H1 (cell line): Measurements from ENCODE around the gene CTXN1. TPM values are rescaled to one million over a fixed set of nuclear protein-coding genes. Genes with fewer than 3 reads are reported as not detected.

ENCODE experiments used
- CTCF ChIA-PET: fragments of 300-600 bp; sonication (Branson Sonifier 250); formaldehyde crosslinking; loops from one replicate; lab custom pipeline; 2021; ENCODE audit not compliant: partially characterized antibody; lab: Charles Lee
- POLR2A ChIA-PET: fragments of 300-600 bp; sonication (Branson Sonifier 250); formaldehyde crosslinking; loops from one replicate; lab custom pipeline; 2021; ENCODE audit warnings: inconsistent platforms; ENCODE audit not compliant: partially characterized antibody; lab: Charles Lee
- DNase-seq, 2 experiments: peaks; one replicate each; pipeline versions ENCODE4 v3.0.0 to v3.0.0-alpha.2; 2010 to 2022; ENCODE audit warnings: low spot score in 2 of 2, low read depth in 1 of 2, mixed read lengths in 1 of 2
- FAIRE-seq: peaks from 2 replicates; lab custom pipeline; 2011; peaks lifted over from hg19 to GRCh38; lab: Jason Lieb, UNC
- H2AFZ ChIP-seq: 2 replicates; pipeline ENCODE4 v1.8.1; 2012; ENCODE audit warnings: low read length, inconsistent platforms
- H2AK5ac ChIP-seq: 2 replicates; pipeline ENCODE4 v1.6.1; 2013; ENCODE audit warnings: low read depth, low read length
- H2BK120ac ChIP-seq: replicated peaks from 2 replicates; pipeline ENCODE3; 2013; ENCODE audit warnings: low read depth, low read length, inconsistent platforms
- H2BK12ac ChIP-seq: 2 replicates; pipeline ENCODE4 v1.6.1; 2013; ENCODE audit warnings: low read depth, low read length
- H2BK15ac ChIP-seq: 2 replicates; pipeline ENCODE4 v1.6.1; 2013; ENCODE audit warnings: low read length
- H2BK20ac ChIP-seq: 2 replicates; pipeline ENCODE4 v1.6.1; 2013; ENCODE audit warnings: low read length
- H2BK5ac ChIP-seq: 2 replicates; pipeline ENCODE4 v1.6.1; 2013; ENCODE audit warnings: low read depth, low read length
- H3K14ac ChIP-seq: 2 replicates; pipeline ENCODE4 v1.6.1; 2013; ENCODE audit warnings: inconsistent platforms; ENCODE audit not compliant: insufficient read length
- H3K18ac ChIP-seq: 2 replicates; pipeline ENCODE4 v1.6.1; 2013; ENCODE audit warnings: low read length; ENCODE audit errors: extremely low read depth
- H3K23ac ChIP-seq: 2 replicates; pipeline ENCODE4 v1.6.1; 2013; ENCODE audit warnings: inconsistent platforms; ENCODE audit not compliant: insufficient read length
- H3K23me2 ChIP-seq: 2 replicates; pipeline ENCODE4 v1.6.1; 2013; ENCODE audit warnings: low read depth, low read length
- H3K27ac ChIP-seq: 2 replicates; pipeline ENCODE4 v1.6.1; 2011; ENCODE audit warnings: low read depth, low read length, inconsistent platforms
- H3K27me3 ChIP-seq, 4 experiments: replicated peaks in 1 of 4; 1 replicate in 1 of 4; 2 replicates in 3 of 4; pipeline versions ENCODE4 v1.6.1 to v1.8.1; 2011 to 2013; ENCODE audit warnings: low read length in 3 of 4, mild to moderate bottlenecking in 3 of 4, inconsistent platforms in 2 of 4, mixed read lengths in 2 of 4, moderate library complexity in 1 of 4; ENCODE audit not compliant: control insufficient read depth in 3 of 4, insufficient read depth in 3 of 4; ENCODE audit errors: extremely low read depth in 1 of 4
- H3K36me3 ChIP-seq, 4 experiments: 2 replicates each; pipeline versions ENCODE4 v1.6.1 to v1.8.1; 2011 to 2013; ENCODE audit warnings: mild to moderate bottlenecking in 4 of 4, low read length in 3 of 4, moderate library complexity in 2 of 4, control low read depth in 1 of 4, inconsistent platforms in 1 of 4; ENCODE audit not compliant: insufficient read depth in 4 of 4, control insufficient read depth in 2 of 4
- H3K4ac ChIP-seq: replicated peaks from 2 replicates; pipeline ENCODE3; 2013; ENCODE audit warnings: low read length, low read depth, mixed read lengths, inconsistent platforms; ENCODE audit not compliant: insufficient read length
- H3K4me1 ChIP-seq, 4 experiments: replicated peaks in 1 of 4; 1 replicate in 1 of 4; 2 replicates in 3 of 4; pipeline versions ENCODE4 v1.6.1 to v1.8.1; 2011 to 2013; ENCODE audit warnings: low read length in 3 of 4, inconsistent platforms in 2 of 4, mixed read lengths in 1 of 4; ENCODE audit not compliant: insufficient read depth in 4 of 4, control insufficient read depth in 3 of 4
- H3K4me2 ChIP-seq, 2 experiments: 2 replicates each; pipeline versions ENCODE4 v1.6.1 to v1.8.1; 2011 to 2013; ENCODE audit warnings: low read depth in 2 of 2, low read length in 2 of 2, control low read depth in 1 of 2, inconsistent platforms in 1 of 2, mild to moderate bottlenecking in 1 of 2; ENCODE audit not compliant: insufficient read depth in 1 of 2
- H3K4me3 ChIP-seq, 4 experiments: fragments of 200-600, 300-600 bp in 1 of 4; sonication (generic), shearing (Covaris generic), sonication (Bioruptor Twin) in 1 of 4; 2 replicates each; pipeline versions ENCODE4 v1.5.1 to v1.8.1; 2011 to 2016; ENCODE audit warnings: low read length in 4 of 4, low read depth in 3 of 4, control low read depth in 2 of 4, inconsistent platforms in 2 of 4, mild to moderate bottlenecking in 2 of 4, mixed read lengths in 1 of 4, moderate library complexity in 1 of 4; ENCODE audit not compliant: insufficient read depth in 2 of 4; ENCODE audit errors: extremely low read depth in 1 of 4
- H3K56ac ChIP-seq: replicated peaks from 2 replicates; pipeline ENCODE3; 2013; ENCODE audit warnings: low read depth, mild to moderate bottlenecking, mixed read lengths, low read length, inconsistent platforms; ENCODE audit not compliant: insufficient read length
- H3K79me1 ChIP-seq: 2 replicates; pipeline ENCODE4 v1.6.1; 2013; ENCODE audit warnings: low read depth, low read length, control low read depth
- H3K79me2 ChIP-seq, 2 experiments: 2 replicates each; pipeline versions ENCODE4 v1.6.1 to v1.8.1; 2012 to 2013; ENCODE audit warnings: low read length in 2 of 2, mild to moderate bottlenecking in 2 of 2, inconsistent platforms in 1 of 2; ENCODE audit not compliant: insufficient read depth in 2 of 2, control insufficient read depth in 1 of 2
- H3K9ac ChIP-seq, 4 experiments: replicated peaks in 1 of 4; 1 replicate in 1 of 4; 2 replicates in 3 of 4; pipeline versions ENCODE4 v1.6.1 to v1.8.1; 2011 to 2013; ENCODE audit warnings: low read depth in 3 of 4, low read length in 3 of 4, control low read depth in 2 of 4, mild to moderate bottlenecking in 2 of 4, moderate library complexity in 2 of 4, inconsistent platforms in 1 of 4; ENCODE audit errors: extremely low read depth in 1 of 4
- H3K9me3 ChIP-seq, 2 experiments: 2 replicates each; pipeline versions ENCODE4 v1.6.1 to v1.8.1; 2012 to 2013; ENCODE audit warnings: mild to moderate bottlenecking in 2 of 2, moderate library complexity in 2 of 2, control low read depth in 1 of 2, inconsistent platforms in 1 of 2, low read depth in 1 of 2, low read length in 1 of 2, mixed read lengths in 1 of 2; ENCODE audit not compliant: insufficient read depth in 2 of 2
- H4K20me1 ChIP-seq, 2 experiments: replicated peaks in 1 of 2; 2 replicates each; pipeline versions ENCODE3 to v1.8.1; 2011 to 2013; ENCODE audit warnings: inconsistent platforms in 2 of 2, low read length in 2 of 2, mild to moderate bottlenecking in 1 of 2; ENCODE audit not compliant: insufficient read depth in 2 of 2, control insufficient read depth in 1 of 2
- H4K5ac ChIP-seq: 2 replicates; pipeline ENCODE4 v1.6.1; 2013; ENCODE audit warnings: low read length, low read depth, mixed read lengths, inconsistent platforms; ENCODE audit not compliant: insufficient read length
- H4K8ac ChIP-seq: 2 replicates; pipeline ENCODE4 v1.8.0; 2013; ENCODE audit warnings: mild to moderate bottlenecking, moderate library complexity, low read length, inconsistent platforms; ENCODE audit not compliant: insufficient read depth; ENCODE audit errors: extremely low read depth
- H4K91ac ChIP-seq: replicated peaks from 2 replicates; pipeline ENCODE3; 2013; ENCODE audit warnings: low read length, mixed read lengths, inconsistent platforms; ENCODE audit not compliant: insufficient read length
- KDM1A ChIP-seq: fragments of 200-600, 300-600 bp; sonication (generic); IDR thresholded peaks from 2 replicates; pipeline ENCODE4 v1.7.1; 2016; ENCODE audit warnings: mild to moderate bottlenecking, low read length, borderline replicate concordance
- SAP30 ChIP-seq: fragments of 300-600 bp; sonication (generic); IDR thresholded peaks from 2 replicates; pipeline ENCODE4 v1.7.1; 2012; ENCODE audit warnings: low read length, moderate library complexity, mild to moderate bottlenecking, inconsistent platforms; ENCODE audit not compliant: insufficient read depth, insufficient replicate concordance
- WGBS, 2 experiments: shearing (Covaris generic) in 1 of 2; methylation state at CpG; one replicate each; pipeline versions ENCODE4 v1.1.6 to v1.1.7; 2013 to 2015; ENCODE audit warnings: low lambda C conversion rate in 2 of 2, mixed read lengths in 2 of 2, inconsistent platforms in 1 of 2, low coverage in 1 of 2, missing lambda C conversion rate in 1 of 2; ENCODE audit not compliant: insufficient replicate concordance in 2 of 2, insufficient coverage in 1 of 2, insufficient read length in 1 of 2; ENCODE audit errors: extremely low coverage in 1 of 2, missing lambda C conversion rate in 1 of 2; 5-methylcytosine and 5-hydroxymethylcytosine counted together
- polyA plus RNA-seq, 7 experiments: library from polyadenylated mRNA; depleted of rRNA in 3 of 7; stranded (reverse) in 5 of 7; unstranded in 2 of 7; fragments of >200 nt in 5 of 7; fragments of 200-250 nt in 2 of 7; gene quantifications; 1 replicate in 5 of 7; 2 replicates in 1 of 7; 4 replicates in 1 of 7; pipeline versions ENCODE4 v1.2.1 to v1.2.3, GENCODE V29; 2011 to 2013; ENCODE audit warnings: missing spikeins in 2 of 7, mixed read lengths in 2 of 7
- total RNA-seq: library from RNA; stranded (reverse); fragmentation: NEBNext Ultra II Directional; extraction: Animal tissue kit (Norgen Biotek cat#: 25700); gene quantifications from 2 replicates; pipeline ENCODE4 v1.2.1, GENCODE V29; 2021

CTXN1 gene
- total and polyA plus RNA-seq, 2 of the 8 experiments (the other 6 are each of a cell fraction or from before 2014, with no cell fraction given), result 16.4 to 58.0 TPM

GRCh38 chr19:7913652-7914051, 12.3 kb downstream of the CTXN1 start:
- CTCF ChIA-PET, result interaction anchor here (2.3 kb wide), 1 partner anchor 45 kb away, joined by 9 read pairs; no protein-coding TSS in a partner anchor
- no peak overlapping the region for H2BK120ac ChIP-seq

More at GRCh38 chr19:7913652-7914051, 12.3 kb downstream of the CTXN1 start:
- no peak overlapping the region for H2BK5ac ChIP-seq
- 89% methylated on average over 9 of the region's 10 CpGs; no CpG with 5 or more reads in 1 of the 2 experiments for WGBS, 2 experiments
- no peaks in the 10 kb centered on the region for H3K9me3 ChIP-seq
- no peaks in the 10 kb centered on the region for H3K79me2 ChIP-seq
- H3K27me3 ChIP-seq, result peaks cover 17 to 42% (median 35%) of the 10 kb centered on the region in 4 experiments; a peak in 6 of 7 replicates
- peaks cover 5 to 30% (median 16%) of the 10 kb centered on the region in 4 experiments; a peak in 4 of 8 replicates for H3K36me3 ChIP-seq
- no peak overlapping the region for H3K14ac ChIP-seq
- H3K9ac ChIP-seq, result no peak overlapping the region
- no peak overlapping the region for H3K23ac ChIP-seq
- H3K4me2 ChIP-seq, result no peak overlapping the region
- H4K8ac ChIP-seq, result no peak overlapping the region
- no peak overlapping the region for H3K4ac ChIP-seq
- H2BK20ac ChIP-seq, result no peak overlapping the region
- H3K23me2 ChIP-seq, result peaks cover 13% of the 10 kb centered on the region; the same call in 1 of the 2 replicates
- no peak overlapping the region for H2BK12ac ChIP-seq
- no peak overlapping the region for H3K4me3 ChIP-seq
- no peak overlapping the region for H2BK15ac ChIP-seq
- no peak overlapping the region for H4K5ac ChIP-seq
- H3K4me1 ChIP-seq, result peaks cover 0 to 9% (median 7%) of the 10 kb centered on the region in 4 experiments; a peak in 5 of 7 replicates
- POLR2A ChIA-PET, result interaction anchor here (1.4 to 2.3 kb wide), 2 partner anchors 17 to 45 kb away, joined by 3 to 7 read pairs; no protein-coding TSS in a partner anchor
- FAIRE-seq, result no peak
- no peak overlapping the region for H2AK5ac ChIP-seq
- H3K27ac ChIP-seq, result no peak overlapping the region
- TF ChIP-seq KDM1A (no peak), SAP30 (no peak)
- no peak overlapping the region for H3K56ac ChIP-seq
- H4K91ac ChIP-seq, result no peak overlapping the region
- H3K18ac ChIP-seq, result no peak overlapping the region
- 0 out of 2 replicates have a peak, but pooled peaks cover 2% of the 10 kb centered on the region for H3K79me1 ChIP-seq
- H4K20me1 ChIP-seq, result peaks cover 2 to 11% of the 10 kb centered on the region in 2 experiments
- no peak overlapping the region for H2AFZ ChIP-seq
- no peak for DNase-seq
